Measurements from ENCODE around the gene TUBB1.

TUBB1 gene

GRCh38 chr20:59031564-59032022 lies 12.4 kb downstream of the TUBB1 start:
- TF ChIP-seq, protein P1, sequence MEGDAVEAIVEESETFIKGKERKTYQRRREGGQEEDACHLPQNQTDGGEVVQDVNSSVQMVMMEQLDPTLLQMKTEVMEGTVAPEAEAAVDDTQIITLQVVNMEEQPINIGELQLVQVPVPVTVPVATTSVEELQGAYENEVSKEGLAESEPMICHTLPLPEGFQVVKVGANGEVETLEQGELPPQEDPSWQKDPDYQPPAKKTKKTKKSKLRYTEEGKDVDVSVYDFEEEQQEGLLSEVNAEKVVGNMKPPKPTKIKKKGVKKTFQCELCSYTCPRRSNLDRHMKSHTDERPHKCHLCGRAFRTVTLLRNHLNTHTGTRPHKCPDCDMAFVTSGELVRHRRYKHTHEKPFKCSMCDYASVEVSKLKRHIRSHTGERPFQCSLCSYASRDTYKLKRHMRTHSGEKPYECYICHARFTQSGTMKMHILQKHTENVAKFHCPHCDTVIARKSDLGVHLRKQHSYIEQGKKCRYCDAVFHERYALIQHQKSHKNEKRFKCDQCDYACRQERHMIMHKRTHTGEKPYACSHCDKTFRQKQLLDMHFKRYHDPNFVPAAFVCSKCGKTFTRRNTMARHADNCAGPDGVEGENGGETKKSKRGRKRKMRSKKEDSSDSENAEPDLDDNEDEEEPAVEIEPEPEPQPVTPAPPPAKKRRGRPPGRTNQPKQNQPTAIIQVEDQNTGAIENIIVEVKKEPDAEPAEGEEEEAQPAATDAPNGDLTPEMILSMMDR (IDR thresholded peaks at IDR 0.05; ENCODE audit: extremely low read depth, insufficient read depth, missing control alignments), result no peak
- no peak for DNase-seq (ENCODE audit: low spot score)
- in situ Hi-C loops (cut with MboI; ENCODE audit: low pct_unique_long_range_greater_than_20kb, low sequenced_read_pairs, unreplicated experiment), result no loop called here

GRCh38 chr20:59032023-59032712 lies 12.9 kb downstream of the TUBB1 start, which contains the start of gene ATP5F1E:
Gene ATP5F1E (minus strand): TSS chr20:59032335. CDS start chr20:59032251, 84 bp downstream.
- in situ Hi-C loops (cut with MboI; ENCODE audit: low pct_unique_long_range_greater_than_20kb, low sequenced_read_pairs, unreplicated experiment), result no loop called here
- peak; percentile 97 for DNase-seq (ENCODE audit: low spot score)
- TF ChIP-seq, protein P1 (IDR thresholded peaks at IDR 0.05; ENCODE audit: extremely low read depth, insufficient read depth, missing control alignments), result no peak

- DNase-seq (ENCODE audit: low spot score), result no peak
- in situ Hi-C loops (cut with MboI; ENCODE audit: low pct_unique_long_range_greater_than_20kb, low sequenced_read_pairs, unreplicated experiment), result no loop called here
- TF ChIP-seq, protein P1 (IDR thresholded peaks at IDR 0.05; ENCODE audit: extremely low read depth, insufficient read depth, missing control alignments), result no peak
Observed at GRCh38 chr20:59032713-59033059, 13.5 kb downstream of the TUBB1 start.

DNA sequence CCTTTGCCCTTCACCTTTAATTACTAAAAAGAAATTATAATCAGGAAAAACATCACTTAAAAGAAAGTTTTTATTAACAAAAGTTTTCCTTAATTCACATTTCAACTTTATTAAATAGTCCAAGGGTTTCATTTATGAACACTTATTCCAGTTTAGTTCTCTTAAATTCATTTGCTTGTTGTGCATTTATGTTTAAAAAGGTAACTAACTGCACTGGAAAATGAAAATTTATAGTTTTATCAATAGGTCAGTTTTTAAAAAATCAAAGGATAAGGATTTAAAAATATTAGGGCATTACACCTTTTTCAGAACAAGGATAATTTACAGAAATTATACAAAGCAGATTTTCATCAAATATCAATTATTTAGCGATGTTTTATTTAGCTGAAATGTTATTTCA lies 13.9 kb downstream of the TUBB1 start:
- TF ChIP-seq, protein P1 (IDR thresholded peaks at IDR 0.05; ENCODE audit: extremely low read depth, insufficient read depth, missing control alignments), result no peak
- in situ Hi-C loops (cut with MboI; ENCODE audit: low pct_unique_long_range_greater_than_20kb, low sequenced_read_pairs, unreplicated experiment), result no loop called here
- no peak for DNase-seq (ENCODE audit: low spot score)

GRCh38 chr20:59033616-59034165 lies 14.5 kb downstream of the TUBB1 start:
- TF ChIP-seq, protein P1 (IDR thresholded peaks at IDR 0.05; ENCODE audit: extremely low read depth, insufficient read depth, missing control alignments), result no peak
- no peak for DNase-seq (ENCODE audit: low spot score)
- in situ Hi-C loops (cut with MboI; ENCODE audit: low pct_unique_long_range_greater_than_20kb, low sequenced_read_pairs, unreplicated experiment), result no loop called here

GRCh38 chr20:59035381-59035780 lies 16.2 kb downstream of the TUBB1 start:
- no peak for DNase-seq (ENCODE audit: low spot score)
- in situ Hi-C loops (cut with MboI; ENCODE audit: low pct_unique_long_range_greater_than_20kb, low sequenced_read_pairs, unreplicated experiment), result no loop called here
- TF ChIP-seq, protein P1 (IDR thresholded peaks at IDR 0.05; ENCODE audit: extremely low read depth, insufficient read depth, missing control alignments), result no peak

Data from GM13977 (cell line).